Vagina (tissue), 2 donors: ENCODE measurements around the gene ANO6. TPM values are rescaled to one million over a fixed set of nuclear protein-coding genes. Genes with fewer than 3 reads are reported as not detected.
"Not testable (repeated sequence)": the region's sequence is repeated elsewhere in the genome, so short reads cannot be mapped to it uniquely, and the experiment has no call there.

Experiments used
- DNase-seq, 2 donors: peaks; one replicate each; pipeline ENCODE4 v3.0.0-alpha.2; 2017; ENCODE audit errors: extremely low spot score in 2 of 2
- H3K27ac ChIP-seq: fragments of 200-600 bp; sonication (generic); one replicate; pipeline ENCODE4 v1.5.1; 2019
- H3K27me3 ChIP-seq: fragments of 200-600 bp; sonication (generic); one replicate; pipeline ENCODE4 v1.5.1; 2019
- H3K36me3 ChIP-seq, 2 donors: fragments of 200-600 bp; sonication (generic); one replicate each; pipeline ENCODE4 v1.5.1; 2017 to 2019
- H3K4me1 ChIP-seq: fragments of 200-600 bp; sonication (generic); one replicate; pipeline ENCODE4 v1.5.1; 2019
- H3K4me3 ChIP-seq, 2 donors: fragments of 200-600 bp; sonication (generic); 1 replicate in 1 of 2; 2 replicates in 1 of 2; pipeline ENCODE4 v1.5.1; 2016 to 2019
- H3K9me3 ChIP-seq: fragments of 200-600 bp; sonication (generic); one replicate; pipeline ENCODE4 v1.5.1; 2019
- CTCF ChIP-seq, 3 experiments: fragments of 450-650 bp in 2 of 3; fragments of 200-600 bp in 1 of 3; sonication (generic) in 1 of 3; IDR thresholded peaks; one replicate each; pipeline ENCODE4 v1.5.1; 2017 to 2019; ENCODE audit warnings: antibody characterized with exemption in 3 of 3, mild to moderate bottlenecking in 2 of 3, moderate library complexity in 2 of 3
- POLR2A ChIP-seq, 2 donors: fragments of 450-650 bp; IDR thresholded peaks; one replicate each; pipeline ENCODE4 v1.6.1; 2017; ENCODE audit warnings: antibody characterized with exemption in 2 of 2, mild to moderate bottlenecking in 2 of 2, moderate library complexity in 2 of 2
- POLR2AphosphoS5 ChIP-seq, 2 donors: sonication (generic); formaldehyde crosslinking; IDR thresholded peaks; one replicate each; pipeline ENCODE4 v1.9.0; 2017; ENCODE audit warnings: antibody characterized with exemption in 2 of 2, mild to moderate bottlenecking in 2 of 2, low read depth in 1 of 2; ENCODE audit not compliant: insufficient read depth in 1 of 2
- intact Hi-C: fragments of 100-400 bp; cut with DNase I; formaldehyde crosslinking; loops from one replicate; pipeline ENCODE4 v1.15.1; 2023
- total RNA-seq: library from RNA; depleted of rRNA; stranded (reverse); fragments of >200 nt; gene quantifications from one replicate; pipeline ENCODE4 v1.2.3, GENCODE V29; 2016

Gene ANO6
- total RNA-seq, 1 donor from 2014 or later = 48.4 TPM

GRCh38 chr12:45379261-45379660 lies 163.4 kb downstream of the ANO6 start:
- intact Hi-C loops = no loop called here

GRCh38 chr12:45381351-45381750 lies 165.5 kb downstream of the ANO6 start:
- no peaks in the 10 kb centered on the region for H3K9me3 ChIP-seq
- intact Hi-C loops = loop anchor here (10.0 kb wide), 2 partner anchors 167 to 197 kb away; partner anchors contain the start of gene ANO6
- H3K4me3 ChIP-seq = no peak overlapping the region
- H3K36me3 ChIP-seq = peaks cover 0 to 8% of the 10 kb centered on the region in 2 donors
- H3K27me3 ChIP-seq = no peaks in the 10 kb centered on the region
- DNase-seq = no peak
- no peaks in the 10 kb centered on the region for H3K4me1 ChIP-seq
- no peak for TF ChIP-seq POLR2A (IDR thresholded peaks at IDR 0.05)
- no peak for TF ChIP-seq POLR2AphosphoS5 (IDR thresholded peaks at IDR 0.05; ENCODE audit: insufficient read depth in 1 of 2, low read depth in 1 of 2)
- TF ChIP-seq CTCF (IDR thresholded peaks at IDR 0.05) = no peak
- H3K27ac ChIP-seq = no peak overlapping the region

More at GRCh38 chr12:45379261-45379660, 163.4 kb downstream of the ANO6 start:
- Histone ChIP-seq H3K4me1 (no peaks in the 10 kb centered on the region), H3K9me3 (no peaks in the 10 kb centered on the region), H3K27ac (no peak overlapping the region), H3K36me3 (peaks cover 0 to 8% of the 10 kb centered on the region in 2 donors), H3K27me3 (no peaks in the 10 kb centered on the region), H3K4me3 (no peak overlapping the region)
- TF ChIP-seq POLR2AphosphoS5 (IDR thresholded peaks at IDR 0.05; ENCODE audit: insufficient read depth in 1 of 2, low read depth in 1 of 2) (no peak), CTCF (IDR thresholded peaks at IDR 0.05) (no peak), POLR2A (IDR thresholded peaks at IDR 0.05) (no peak)
- DNase-seq = no peak

- Histone ChIP-seq H3K9me3 (no peaks in the 10 kb centered on the region), H3K27ac (no peak overlapping the region), H3K4me3 (no peak overlapping the region), H3K36me3 (peaks cover 0 to 29% of the 10 kb centered on the region in 2 donors), H3K4me1 (no peaks in the 10 kb centered on the region), H3K27me3 (no peaks in the 10 kb centered on the region)
- intact Hi-C loops = loop anchor here (10.0 kb wide), 2 partner anchors 174 to 204 kb away; partner anchors contain the start of gene ANO6
- no peak for DNase-seq
- TF ChIP-seq CTCF (IDR thresholded peaks at IDR 0.05) = peak in 2 of 3 experiments; percentile 41 to 60
- no peak for TF ChIP-seq POLR2A (IDR thresholded peaks at IDR 0.05)
Measured at GRCh38 chr12:45388545-45388944, 172.7 kb downstream of the ANO6 start.

GRCh38 chr12:45389426-45389825 lies 173.5 kb downstream of the ANO6 start:
- intact Hi-C loops = loop anchor here (10.0 kb wide), 2 partner anchors 175 to 205 kb away; partner anchors contain the start of gene ANO6
- Histone ChIP-seq H3K27me3 (no peaks in the 10 kb centered on the region), H3K9me3 (no peaks in the 10 kb centered on the region), H3K27ac (no peak overlapping the region), H3K4me1 (no peaks in the 10 kb centered on the region), H3K4me3 (no peak overlapping the region), H3K36me3 (peaks cover 0 to 24% of the 10 kb centered on the region in 2 donors)
- TF ChIP-seq POLR2A (IDR thresholded peaks at IDR 0.05) = no peak
- no peak for TF ChIP-seq CTCF (IDR thresholded peaks at IDR 0.05)
- TF ChIP-seq POLR2AphosphoS5 (IDR thresholded peaks at IDR 0.05; ENCODE audit: insufficient read depth in 1 of 2, low read depth in 1 of 2) = no peak
- no peak for DNase-seq

GRCh38 chr12:45397499-45397898 lies 181.6 kb downstream of the ANO6 start:
- H3K4me3 ChIP-seq, H3K27ac ChIP-seq, DNase-seq, intact Hi-C loops, H3K4me1 ChIP-seq, H3K9me3 ChIP-seq, H3K27me3 ChIP-seq, H3K36me3 ChIP-seq: not testable (repeated sequence)
